ENCODE data around the gene ZNF497.
A peak's percentile ranks its signal among the peaks of the same experiment; 100 is the strongest.

Gene ZNF497

DNA sequence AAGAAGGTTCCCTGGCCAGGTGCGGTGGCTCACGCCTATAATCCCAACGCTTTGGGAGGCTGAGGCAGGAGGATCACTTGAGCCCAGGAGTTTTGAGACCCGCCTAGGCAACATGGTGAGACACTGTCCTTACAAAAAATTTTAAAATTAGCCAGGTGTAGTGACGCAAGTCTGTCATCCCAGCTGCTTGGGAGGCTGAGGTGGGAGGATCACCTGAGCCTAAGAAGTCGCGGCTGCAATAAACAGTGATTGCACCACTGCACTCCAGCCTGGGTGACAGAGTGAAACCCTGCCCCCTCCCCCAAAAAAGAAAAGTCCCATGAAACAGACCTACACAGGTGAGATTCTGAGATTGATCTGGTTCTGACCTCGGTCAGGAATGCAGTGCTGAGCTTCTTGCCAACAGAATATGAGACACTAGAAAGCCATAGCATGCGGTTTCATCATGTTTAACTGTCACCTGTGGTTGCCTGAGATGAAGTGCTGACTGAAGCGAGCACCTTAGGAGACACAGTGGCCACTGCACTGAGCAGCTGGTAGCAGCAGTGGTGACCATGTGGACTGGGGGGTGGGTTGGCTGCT, 7.2 kb downstream of the ZNF497 start (continued):
- TF ChIP-seq YY1 (tag by site-specific recombination; IDR thresholded peaks at IDR 0.05), result no peak
- no peak for TF ChIP-seq SP2 (tag by site-specific recombination; IDR thresholded peaks at IDR 0.05)
- no peak for TF ChIP-seq ZNF24 (tag by site-specific recombination; IDR thresholded peaks at IDR 0.05)
- no peak for TF ChIP-seq ZNF302 (tag by site-specific recombination; IDR thresholded peaks at IDR 0.05; ENCODE audit: low read depth)
- TF ChIP-seq, protein P1, sequence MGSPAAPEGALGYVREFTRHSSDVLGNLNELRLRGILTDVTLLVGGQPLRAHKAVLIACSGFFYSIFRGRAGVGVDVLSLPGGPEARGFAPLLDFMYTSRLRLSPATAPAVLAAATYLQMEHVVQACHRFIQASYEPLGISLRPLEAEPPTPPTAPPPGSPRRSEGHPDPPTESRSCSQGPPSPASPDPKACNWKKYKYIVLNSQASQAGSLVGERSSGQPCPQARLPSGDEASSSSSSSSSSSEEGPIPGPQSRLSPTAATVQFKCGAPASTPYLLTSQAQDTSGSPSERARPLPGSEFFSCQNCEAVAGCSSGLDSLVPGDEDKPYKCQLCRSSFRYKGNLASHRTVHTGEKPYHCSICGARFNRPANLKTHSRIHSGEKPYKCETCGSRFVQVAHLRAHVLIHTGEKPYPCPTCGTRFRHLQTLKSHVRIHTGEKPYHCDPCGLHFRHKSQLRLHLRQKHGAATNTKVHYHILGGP (tag by site-specific recombination; IDR thresholded peaks at IDR 0.05), result no peak

DNA sequence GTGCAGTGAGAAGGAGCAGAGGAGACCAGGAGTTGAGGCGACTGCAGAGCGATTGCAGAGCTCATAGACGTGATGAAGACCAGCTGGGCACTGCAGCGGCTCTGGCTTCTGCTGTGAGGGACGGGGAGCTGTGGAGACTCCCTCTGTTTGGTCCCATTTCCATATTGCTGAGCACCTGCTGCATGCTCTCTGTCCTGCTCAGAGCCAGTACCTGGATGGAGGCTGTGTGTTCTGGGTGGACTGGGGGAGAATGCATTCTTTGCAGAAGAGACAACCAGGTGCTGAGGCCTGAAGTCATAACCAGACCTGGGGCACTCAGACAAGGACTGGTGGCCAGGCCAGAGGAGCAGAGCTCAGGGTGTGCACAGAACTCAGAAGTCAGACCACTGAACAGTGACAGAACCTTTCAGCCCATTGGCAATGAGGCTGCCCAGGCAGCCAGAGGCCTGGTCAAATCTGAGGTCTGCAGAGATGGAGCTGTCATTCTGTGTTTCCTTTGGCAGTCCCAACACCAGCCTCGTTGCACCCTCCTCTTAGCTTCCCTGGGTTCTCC, 8.0 kb downstream of the ZNF497 start:
- H3K4me1 ChIP-seq (ENCODE audit: control insufficient read depth, insufficient read depth, low read length), result no peaks in the 10 kb centered on the region
- CTCF ChIA-PET, result interaction anchor here (0.6 to 0.8 kb wide), 2 partner anchors 9 to 165 kb away, joined by 3 to 4 read pairs; partner anchors contain the start of gene ZBTB45

DNA sequence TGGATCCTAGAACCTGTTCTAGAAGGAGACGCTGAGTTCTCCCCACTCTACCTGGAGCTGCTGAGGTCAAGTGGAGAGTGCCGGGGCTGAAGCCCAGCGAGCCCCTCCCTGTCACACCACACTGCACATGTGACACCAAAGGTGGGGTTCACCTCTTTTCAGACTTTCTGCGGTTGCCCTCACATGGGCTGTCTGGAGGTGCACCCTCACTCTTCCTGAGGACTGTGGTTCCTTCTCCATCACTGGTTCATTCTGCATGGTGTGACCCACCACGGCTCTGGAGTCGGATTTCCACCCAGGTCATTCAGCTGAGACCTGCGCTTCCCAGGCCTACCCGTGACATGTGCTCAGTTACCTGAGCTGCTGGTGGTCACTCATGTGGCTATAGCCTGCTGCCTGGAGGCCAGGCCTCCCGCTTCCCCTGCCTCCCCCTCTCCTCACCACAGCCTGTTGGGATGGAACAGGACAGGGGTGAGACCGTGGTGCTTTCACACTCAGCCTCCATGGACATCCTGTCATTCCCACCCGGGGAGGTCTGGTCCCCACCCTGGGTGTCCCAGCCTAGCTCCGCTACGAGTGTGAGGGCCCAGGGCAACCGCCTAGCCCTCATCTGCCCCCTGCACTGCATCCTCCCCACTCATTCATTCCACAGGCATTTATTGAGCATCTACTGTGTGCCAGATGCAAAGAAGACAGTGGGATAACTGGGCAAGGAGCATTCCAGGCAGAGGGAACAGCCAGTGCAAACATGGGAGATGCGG, 8.7 kb downstream of the ZNF497 start:
- ChIA-PET POLR2A (interaction anchor here (2.9 kb wide), 1 partner anchor 9 kb away, joined by 14 read pairs; the partner anchor contains the start of gene ZNF497), CTCF (interaction anchor here (0.6 kb wide), 1 partner anchor 166 kb away, joined by 4 read pairs; the partner anchor contains the start of gene ZBTB45)

More for the DNA sequence above, 8.0 kb downstream of the ZNF497 start:
- Histone ChIP-seq H3K9me3 (ENCODE audit: control insufficient read depth, insufficient read depth, low read depth, low read length) (no peaks in the 10 kb centered on the region), H3K27ac (ENCODE audit: extremely low read depth, low read depth, low read length) (no peak overlapping the region), H3K36me3 (ENCODE audit: control insufficient read depth in 2 of 2, insufficient read depth in 1 of 2, low read length in 2 of 2) (no peaks in the 10 kb centered on the region; a peak in 1 of 3 replicates), H3K4me3 (ENCODE audit: low read depth, low read length) (no peak overlapping the region)
- POLR2A ChIA-PET, result interaction anchor here (1.1 kb wide), 1 partner anchor 28 kb away, joined by 3 read pairs; the partner anchor contains the start of gene ZSCAN22
- TF ChIP-seq, protein P2, sequence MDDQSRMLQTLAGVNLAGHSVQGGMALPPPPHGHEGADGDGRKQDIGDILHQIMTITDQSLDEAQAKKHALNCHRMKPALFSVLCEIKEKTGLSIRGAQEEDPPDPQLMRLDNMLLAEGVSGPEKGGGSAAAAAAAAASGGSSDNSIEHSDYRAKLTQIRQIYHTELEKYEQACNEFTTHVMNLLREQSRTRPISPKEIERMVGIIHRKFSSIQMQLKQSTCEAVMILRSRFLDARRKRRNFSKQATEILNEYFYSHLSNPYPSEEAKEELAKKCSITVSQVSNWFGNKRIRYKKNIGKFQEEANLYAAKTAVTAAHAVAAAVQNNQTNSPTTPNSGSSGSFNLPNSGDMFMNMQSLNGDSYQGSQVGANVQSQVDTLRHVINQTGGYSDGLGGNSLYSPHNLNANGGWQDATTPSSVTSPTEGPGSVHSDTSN (CRISPR knock-in tag; IDR thresholded peaks at IDR 0.05), result 0 out of 2 replicates have a peak, but pooled peaks have one; percentile 9
- TF ChIP-seq, protein P3, sequence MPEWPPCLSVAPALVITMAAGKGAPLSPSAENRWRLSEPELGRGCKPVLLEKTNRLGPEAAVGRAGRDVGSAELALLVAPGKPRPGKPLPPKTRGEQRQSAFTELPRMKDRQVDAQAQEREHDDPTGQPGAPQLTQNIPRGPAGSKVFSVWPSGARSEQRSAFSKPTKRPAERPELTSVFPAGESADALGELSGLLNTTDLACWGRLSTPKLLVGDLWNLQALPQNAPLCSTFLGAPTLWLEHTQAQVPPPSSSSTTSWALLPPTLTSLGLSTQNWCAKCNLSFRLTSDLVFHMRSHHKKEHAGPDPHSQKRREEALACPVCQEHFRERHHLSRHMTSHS (tag by site-specific recombination; IDR thresholded peaks at IDR 0.05), result no peak

DNA sequence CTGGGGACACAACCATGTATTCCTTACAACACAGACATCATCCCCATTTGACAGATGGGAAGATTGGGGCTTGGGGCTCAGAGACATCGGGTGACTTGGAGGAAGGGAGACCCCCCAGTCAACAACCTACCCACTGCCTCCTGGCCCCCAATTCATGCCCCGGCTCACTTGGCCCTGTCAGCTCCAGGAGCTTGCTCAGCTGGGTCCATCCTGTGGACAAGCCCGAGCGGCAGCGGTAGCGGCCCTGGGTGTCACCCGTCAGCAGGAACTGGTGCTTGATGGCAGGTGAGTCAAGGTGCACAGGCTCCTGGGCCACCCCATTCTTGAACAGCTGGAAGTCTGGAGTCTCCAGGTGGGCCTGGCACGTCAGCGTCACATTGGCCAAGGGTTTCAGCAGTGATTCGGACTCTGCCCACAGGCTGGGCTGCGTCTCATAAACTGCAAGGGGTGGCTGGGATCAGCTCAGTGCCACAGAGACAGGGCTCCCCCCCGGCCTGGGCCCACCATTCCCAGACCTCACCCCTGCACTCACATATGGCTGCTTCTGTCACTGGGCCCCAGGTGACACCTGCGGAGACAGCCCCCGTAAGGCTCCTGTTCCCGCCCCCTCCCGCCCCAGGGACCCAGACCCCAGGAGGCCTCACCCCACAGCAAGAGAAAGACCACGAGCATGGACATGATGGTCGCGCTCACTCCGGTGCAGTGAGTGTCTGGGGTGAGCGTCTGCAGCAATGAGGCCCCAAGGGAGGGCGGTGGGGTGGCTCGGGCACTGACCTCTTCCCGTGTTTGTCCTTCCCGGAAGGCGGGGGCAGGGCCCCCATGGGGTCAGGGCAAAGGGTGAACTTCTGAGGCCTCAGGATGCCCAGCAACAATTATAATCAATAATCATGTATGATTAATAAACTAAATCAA, 9.5 kb downstream of the ZNF497 start, which contains the start of gene A1BG:
A1BG (minus strand) TSS at position 733 of the 912 bp plus-strand sequence; CDS start at position 678, 55 bp downstream.
- H3K4me1 ChIP-seq (ENCODE audit: control insufficient read depth, insufficient read depth, low read length), result no peaks in the 10 kb centered on the region
- ChIA-PET CTCF (no interaction called here), POLR2A (interaction anchor here (2.9 kb wide), 1 partner anchor 9 kb away, joined by 14 read pairs; the partner anchor contains the start of gene ZNF497)
- no peaks in the 10 kb centered on the region for H3K9me3 ChIP-seq (ENCODE audit: control insufficient read depth, insufficient read depth, low read depth, low read length)
- H3K4me3 ChIP-seq (ENCODE audit: low read depth, low read length), result no peak within 1 kb of the TSS
- no peaks in the 10 kb centered on the region; a peak in 1 of 3 replicates for H3K36me3 ChIP-seq (ENCODE audit: control insufficient read depth in 2 of 2, insufficient read depth in 1 of 2, low read length in 2 of 2)
- H3K27ac ChIP-seq (ENCODE audit: extremely low read depth, low read depth, low read length), result no peak within 1 kb of the TSS
- no peak for TF ChIP-seq ZNF514 (tag by site-specific recombination; IDR thresholded peaks at IDR 0.05)
- TF ChIP-seq ZFP3 (tag by site-specific recombination; IDR thresholded peaks at IDR 0.05; ENCODE audit: low read depth), result no peak
- TF ChIP-seq SCRT2 (tag by site-specific recombination; IDR thresholded peaks at IDR 0.05), result no peak
- TF ChIP-seq ZNF600 (tag by site-specific recombination; IDR thresholded peaks at IDR 0.05), result no peak
- TF ChIP-seq ZNF416 (tag by site-specific recombination; IDR thresholded peaks at IDR 0.05), result no peak
- TF ChIP-seq, protein P4, sequence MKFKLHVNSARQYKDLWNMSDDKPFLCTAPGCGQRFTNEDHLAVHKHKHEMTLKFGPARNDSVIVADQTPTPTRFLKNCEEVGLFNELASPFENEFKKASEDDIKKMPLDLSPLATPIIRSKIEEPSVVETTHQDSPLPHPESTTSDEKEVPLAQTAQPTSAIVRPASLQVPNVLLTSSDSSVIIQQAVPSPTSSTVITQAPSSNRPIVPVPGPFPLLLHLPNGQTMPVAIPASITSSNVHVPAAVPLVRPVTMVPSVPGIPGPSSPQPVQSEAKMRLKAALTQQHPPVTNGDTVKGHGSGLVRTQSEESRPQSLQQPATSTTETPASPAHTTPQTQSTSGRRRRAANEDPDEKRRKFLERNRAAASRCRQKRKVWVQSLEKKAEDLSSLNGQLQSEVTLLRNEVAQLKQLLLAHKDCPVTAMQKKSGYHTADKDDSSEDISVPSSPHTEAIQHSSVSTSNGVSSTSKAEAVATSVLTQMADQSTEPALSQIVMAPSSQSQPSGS (tag by site-specific recombination; IDR thresholded peaks at IDR 0.05; ENCODE audit: low read depth), result no peak
- TF ChIP-seq ZNF768 (tag by site-specific recombination; IDR thresholded peaks at IDR 0.05), result no peak
- no peak for TF ChIP-seq OSR2 (tag by site-specific recombination; IDR thresholded peaks at IDR 0.05)
- TF ChIP-seq ZNF155 (tag by site-specific recombination; IDR thresholded peaks at IDR 0.05), result no peak

More for the DNA sequence above, 8.7 kb downstream of the ZNF497 start:
- Histone ChIP-seq H3K9me3 (ENCODE audit: control insufficient read depth, insufficient read depth, low read depth, low read length) (no peaks in the 10 kb centered on the region), H3K36me3 (ENCODE audit: control insufficient read depth in 2 of 2, insufficient read depth in 1 of 2, low read length in 2 of 2) (no peaks in the 10 kb centered on the region; a peak in 1 of 3 replicates), H3K27ac (ENCODE audit: extremely low read depth, low read depth, low read length) (no peak overlapping the region), H3K4me1 (ENCODE audit: control insufficient read depth, insufficient read depth, low read length) (no peaks in the 10 kb centered on the region), H3K4me3 (ENCODE audit: low read depth, low read length) (no peak overlapping the region)
- TF ChIP-seq ZNF664 (tag by site-specific recombination; IDR thresholded peaks at IDR 0.05), result peak; percentile 90
- TF ChIP-seq ZNF529 (tag by site-specific recombination; IDR thresholded peaks at IDR 0.05; ENCODE audit: insufficient replicate concordance), result no peak
- TF ChIP-seq, protein P2 (CRISPR knock-in tag; IDR thresholded peaks at IDR 0.05), result 0 out of 2 replicates have a peak, but pooled peaks have one; percentile 10
